GM12891 (cell line): Measurements from ENCODE around the gene GLRA3.

Source experiments
- POLR2A ChIP-seq: IDR thresholded peaks from 2 replicates; pipeline ENCODE4 v1.6.1; 2011; ENCODE audit warnings: low read depth, low read length, control low read depth
- POLR2AphosphoS5 ChIP-seq: IDR thresholded peaks from 2 replicates; pipeline ENCODE4 v1.6.1; 2011; ENCODE audit warnings: low read depth, low read length, control low read depth
- SPI1 ChIP-seq: IDR thresholded peaks from 2 replicates; pipeline ENCODE4 v1.6.1; 2011; ENCODE audit warnings: low read depth, low read length, control low read depth
- TAF1 ChIP-seq: IDR thresholded peaks from 2 replicates; pipeline ENCODE4 v1.6.1; 2011; ENCODE audit warnings: low read depth, low read length, control low read depth

- TF ChIP-seq POLR2A (no peak), POLR2AphosphoS5 (no peak), SPI1 (no peak), TAF1 (no peak)
Measured at GRCh38 chr4:174708381-174708780, 120.7 kb downstream of the GLRA3 start.
